B cell (primary cell): Measurements from ENCODE around the gene HOXD9. TPM values are rescaled to one million over a fixed set of nuclear protein-coding genes. Genes with fewer than 3 reads are reported as not detected.

Source experiments
- ATAC-seq: fragments of 200-7000 bp; cut with Tn5 transposase; one replicate; pipeline ENCODE4 v1.10.0; 2021; ENCODE audit warnings: low read depth, mild to moderate bottlenecking, moderate number of reproducible peaks, moderate library complexity
- CTCF ChIA-PET: fragments of 350-600 bp; sonication (Branson Sonifier 250); formaldehyde crosslinking; loops from one replicate; lab custom pipeline; 2021; ENCODE audit warnings: antibody characterized with exemption, inconsistent platforms; lab: Charles Lee
- POLR2A ChIA-PET: fragments of 350-600 bp; sonication (Branson Sonifier 250); formaldehyde crosslinking; loops from one replicate; lab custom pipeline; 2021; ENCODE audit warnings: antibody characterized with exemption; lab: Charles Lee
- DNase-seq: peaks from one replicate; pipeline ENCODE4 v3.0.0; 2013
- H2AFZ ChIP-seq: 2 replicates; pipeline ENCODE4 v1.6.1; 2012; ENCODE audit warnings: mild to moderate bottlenecking, low read depth, low read length; ENCODE audit not compliant: insufficient read depth, poor library complexity, severe bottlenecking
- H3K27ac ChIP-seq, 2 donors: 1 replicate in 1 of 2; 2 replicates in 1 of 2; pipeline ENCODE4 v1.5.1; 2012 to 2013; ENCODE audit warnings: low read length in 2 of 2, mild to moderate bottlenecking in 2 of 2, moderate library complexity in 1 of 2
- H3K27me3 ChIP-seq, 4 experiments: fragments of 200-600 bp in 1 of 4; sonication (generic) in 1 of 4; replicated peaks in 1 of 4; 1 replicate in 2 of 4; 2 replicates in 2 of 4; pipeline versions ENCODE4 v1.6.1 to v1.7.0; 2013 to 2016; ENCODE audit warnings: low read length in 3 of 4, mild to moderate bottlenecking in 2 of 4, mixed read lengths in 1 of 4, moderate library complexity in 1 of 4; ENCODE audit not compliant: insufficient read depth in 4 of 4, control insufficient read depth in 3 of 4; ENCODE audit errors: control extremely low read depth in 1 of 4
- H3K36me3 ChIP-seq, 2 experiments: replicated peaks in 1 of 2; 1 replicate in 1 of 2; 2 replicates in 1 of 2; pipeline versions ENCODE4 v1.6.1 to v1.7.1; 2013; ENCODE audit warnings: low read length in 1 of 2; ENCODE audit not compliant: insufficient read depth in 2 of 2, control insufficient read depth in 1 of 2; ENCODE audit errors: control extremely low read depth in 1 of 2, extremely low read depth in 1 of 2
- H3K4me1 ChIP-seq, 2 donors: fragments of 200-600 bp in 1 of 2; sonication (generic) in 1 of 2; 1 replicate in 1 of 2; 2 replicates in 1 of 2; pipeline versions ENCODE4 v1.5.1 to v1.6.1; 2013 to 2017; ENCODE audit warnings: low read length in 2 of 2; ENCODE audit not compliant: control insufficient read depth in 2 of 2, insufficient read depth in 2 of 2
- H3K4me2 ChIP-seq: replicated peaks from 2 replicates; pipeline ENCODE3; 2012; ENCODE audit warnings: mild to moderate bottlenecking, low read depth, low read length; ENCODE audit not compliant: poor library complexity, severe bottlenecking
- H3K4me3 ChIP-seq, 5 experiments: fragments of 200-600 bp in 1 of 5; sonication (generic) in 1 of 5; 1 replicate in 3 of 5; 2 replicates in 2 of 5; pipeline versions ENCODE4 v1.5.1 to v1.7.0; 2011 to 2016; ENCODE audit warnings: low read length in 4 of 5, mild to moderate bottlenecking in 4 of 5, low read depth in 2 of 5, control low read depth in 1 of 5, moderate library complexity in 1 of 5; ENCODE audit not compliant: insufficient read depth in 1 of 5; ENCODE audit errors: control extremely low read depth in 1 of 5, extremely low read depth in 1 of 5
- H3K79me2 ChIP-seq: fragments of 200-600 bp; sonication (generic); one replicate; pipeline ENCODE4 v1.6.0; 2016; ENCODE audit warnings: low read length; ENCODE audit not compliant: control insufficient read depth, insufficient read depth
- H3K9ac ChIP-seq: fragments of 200-600 bp; sonication (generic); 2 replicates; pipeline ENCODE4 v1.6.1; 2017; ENCODE audit warnings: mild to moderate bottlenecking, low read length, moderate library complexity
- H3K9me3 ChIP-seq, 3 donors: one replicate each; pipeline versions ENCODE4 v1.6.1 to v1.7.1; 2013; ENCODE audit warnings: low read length in 2 of 3; ENCODE audit not compliant: control insufficient read depth in 2 of 3, insufficient read depth in 1 of 3; ENCODE audit errors: control extremely low read depth in 1 of 3
- H4K20me1 ChIP-seq: 2 replicates; pipeline ENCODE4 v1.6.0; 2012; ENCODE audit warnings: mild to moderate bottlenecking, low read length; ENCODE audit not compliant: insufficient read depth, control insufficient read depth, poor library complexity, severe bottlenecking
- H3K27ac Mint-ChIP-seq: one replicate; pipeline ENCODE4 v1.8.0; 2021; ENCODE audit warnings: mixed read lengths
- H3K27me3 Mint-ChIP-seq: one replicate; pipeline ENCODE4 v1.8.0; 2021; ENCODE audit warnings: mixed read lengths
- H3K4me1 Mint-ChIP-seq: one replicate; pipeline ENCODE4 v1.8.0; 2021; ENCODE audit warnings: mixed read lengths
- H3K4me3 Mint-ChIP-seq: one replicate; pipeline ENCODE4 v1.8.0; 2021; ENCODE audit warnings: mixed read lengths
- H3K9me3 Mint-ChIP-seq: one replicate; pipeline ENCODE4 v1.8.0; 2022; ENCODE audit warnings: mixed read lengths; ENCODE audit not compliant: insufficient read depth
- CTCF ChIP-seq: fragments of 200-600 bp; IDR thresholded peaks from one replicate; pipeline ENCODE4 v1.8.0; 2022; ENCODE audit warnings: antibody characterized with exemption, mild to moderate bottlenecking
- EZH2 ChIP-seq: IDR thresholded peaks from 2 replicates; pipeline ENCODE4 v1.6.1; 2012; ENCODE audit warnings: borderline replicate concordance, low read depth, mild to moderate bottlenecking, moderate library complexity, low read length; ENCODE audit not compliant: insufficient read depth, poor library complexity, severe bottlenecking
- WGBS: methylation state at CpG from one replicate; pipeline ENCODE4 v1.1.5; 2013; ENCODE audit warnings: missing lambda C conversion rate; ENCODE audit not compliant: insufficient coverage; 5-methylcytosine and 5-hydroxymethylcytosine counted together
- intact Hi-C: fragments of 100-400 bp; cut with micrococcal nuclease; formaldehyde crosslinking; loops from one replicate; pipeline ENCODE4 v1.10.0; 2022
- polyA plus RNA-seq: library from polyadenylated mRNA; depleted of rRNA; stranded (reverse); fragments of >200 nt; gene quantifications from 2 replicates; pipeline ENCODE4 v1.2.3, GENCODE V29; 2012
- total RNA-seq, 2 donors: library from RNA; stranded (reverse); fragments of 120-200 nt in 1 of 2; gene quantifications; 1 replicate in 1 of 2; 2 replicates in 1 of 2; pipeline versions ENCODE4 v1.2.3 to v1.2.4, GENCODE V29; 2013 to 2022

Gene HOXD9
- total and polyA plus RNA-seq, 2 donors (not counting 1 experiment from before 2014, with no cell fraction given): not detected

- WGBS: no CpG with 5 or more reads among the region's 12 CpGs
- H3K4me3 Mint-ChIP-seq: no peak overlapping the region
These were observed 41.1 kb downstream of the HOXD9 start for GRCh38 chr2:176163672-176164056.

GRCh38 chr2:176164201-176164600 lies 41.7 kb downstream of the HOXD9 start:
- no peak for ATAC-seq
- Mint-ChIP-seq H3K27ac (no peak overlapping the region), H3K4me1 (peaks cover 6% of the 10 kb centered on the region), H3K4me3 (no peak overlapping the region), H3K9me3 (no peaks in the 10 kb centered on the region), H3K27me3 (peaks cover 70% of the 10 kb centered on the region)
- no peaks in the 10 kb centered on the region for H3K36me3 ChIP-seq
- no peak overlapping the region for H2AFZ ChIP-seq
- H3K79me2 ChIP-seq: no peaks in the 10 kb centered on the region
- 30% methylated on average over 12 of the region's 13 CpGs for WGBS
- no peak overlapping the region for H3K9ac ChIP-seq
- ChIA-PET POLR2A (no interaction called here), CTCF (no interaction called here)
- H3K27me3 ChIP-seq: peaks cover 0 to 84% (median 59%) of the 10 kb centered on the region in 4 experiments
- H3K9me3 ChIP-seq: peaks cover 0 to 60% (median 0%) of the 10 kb centered on the region in 3 donors
- H4K20me1 ChIP-seq: no peaks in the 10 kb centered on the region
- intact Hi-C loops: no loop called here
- no peak overlapping the region for H3K27ac ChIP-seq
- peaks cover 9 to 15% of the 10 kb centered on the region in 2 donors for H3K4me1 ChIP-seq
- no peak for DNase-seq
- no peak overlapping the region for H3K4me2 ChIP-seq
- no peak for TF ChIP-seq EZH2
- no peak for TF ChIP-seq CTCF
- no peak overlapping the region for H3K4me3 ChIP-seq

More at GRCh38 chr2:176163672-176164056, 41.1 kb downstream of the HOXD9 start:
- DNase-seq: no peak
- peaks cover 9 to 16% of the 10 kb centered on the region in 2 donors for H3K4me1 ChIP-seq
- peaks cover 0 to 83% (median 60%) of the 10 kb centered on the region in 4 experiments for H3K27me3 ChIP-seq
- H3K27ac ChIP-seq: no peak overlapping the region
- no peaks in the 10 kb centered on the region for H4K20me1 ChIP-seq
- H3K9ac ChIP-seq: no peak overlapping the region
- no peak overlapping the region for H3K4me3 ChIP-seq
- H2AFZ ChIP-seq: no peak overlapping the region
- H3K9me3 Mint-ChIP-seq: no peaks in the 10 kb centered on the region
- no peak for ATAC-seq
- H3K79me2 ChIP-seq: no peaks in the 10 kb centered on the region
- H3K27ac Mint-ChIP-seq: no peak overlapping the region
- no peak overlapping the region for H3K4me2 ChIP-seq
- no peaks in the 10 kb centered on the region for H3K36me3 ChIP-seq
- intact Hi-C loops: no loop called here
- CTCF ChIA-PET: no interaction called here
- POLR2A ChIA-PET: no interaction called here
- peaks cover 68% of the 10 kb centered on the region for H3K27me3 Mint-ChIP-seq
- no peak for TF ChIP-seq EZH2
- peaks cover 6% of the 10 kb centered on the region for H3K4me1 Mint-ChIP-seq
- H3K9me3 ChIP-seq: peaks cover 0 to 58% (median 0%) of the 10 kb centered on the region in 3 donors
